Activated T-helper 1 cell treated with anti-CD3 and anti-CD28 coated beads, Interleukin-2, amount 50 U/mL, for 16 hours (primary cell): Measurements from ENCODE around the gene L1CAM.

Experiments used
- DNase-seq, 2 donors: peaks; one replicate each; pipeline ENCODE4 v3.0.0-alpha.2; 2020; ENCODE audit warnings: low read depth in 1 of 2, low spot score in 1 of 2

L1CAM gene, protein sequence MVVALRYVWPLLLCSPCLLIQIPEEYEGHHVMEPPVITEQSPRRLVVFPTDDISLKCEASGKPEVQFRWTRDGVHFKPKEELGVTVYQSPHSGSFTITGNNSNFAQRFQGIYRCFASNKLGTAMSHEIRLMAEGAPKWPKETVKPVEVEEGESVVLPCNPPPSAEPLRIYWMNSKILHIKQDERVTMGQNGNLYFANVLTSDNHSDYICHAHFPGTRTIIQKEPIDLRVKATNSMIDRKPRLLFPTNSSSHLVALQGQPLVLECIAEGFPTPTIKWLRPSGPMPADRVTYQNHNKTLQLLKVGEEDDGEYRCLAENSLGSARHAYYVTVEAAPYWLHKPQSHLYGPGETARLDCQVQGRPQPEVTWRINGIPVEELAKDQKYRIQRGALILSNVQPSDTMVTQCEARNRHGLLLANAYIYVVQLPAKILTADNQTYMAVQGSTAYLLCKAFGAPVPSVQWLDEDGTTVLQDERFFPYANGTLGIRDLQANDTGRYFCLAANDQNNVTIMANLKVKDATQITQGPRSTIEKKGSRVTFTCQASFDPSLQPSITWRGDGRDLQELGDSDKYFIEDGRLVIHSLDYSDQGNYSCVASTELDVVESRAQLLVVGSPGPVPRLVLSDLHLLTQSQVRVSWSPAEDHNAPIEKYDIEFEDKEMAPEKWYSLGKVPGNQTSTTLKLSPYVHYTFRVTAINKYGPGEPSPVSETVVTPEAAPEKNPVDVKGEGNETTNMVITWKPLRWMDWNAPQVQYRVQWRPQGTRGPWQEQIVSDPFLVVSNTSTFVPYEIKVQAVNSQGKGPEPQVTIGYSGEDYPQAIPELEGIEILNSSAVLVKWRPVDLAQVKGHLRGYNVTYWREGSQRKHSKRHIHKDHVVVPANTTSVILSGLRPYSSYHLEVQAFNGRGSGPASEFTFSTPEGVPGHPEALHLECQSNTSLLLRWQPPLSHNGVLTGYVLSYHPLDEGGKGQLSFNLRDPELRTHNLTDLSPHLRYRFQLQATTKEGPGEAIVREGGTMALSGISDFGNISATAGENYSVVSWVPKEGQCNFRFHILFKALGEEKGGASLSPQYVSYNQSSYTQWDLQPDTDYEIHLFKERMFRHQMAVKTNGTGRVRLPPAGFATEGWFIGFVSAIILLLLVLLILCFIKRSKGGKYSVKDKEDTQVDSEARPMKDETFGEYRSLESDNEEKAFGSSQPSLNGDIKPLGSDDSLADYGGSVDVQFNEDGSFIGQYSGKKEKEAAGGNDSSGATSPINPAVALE

GRCh38 chrX:153885968-153886903 is at the start of gene L1CAM:
Gene L1CAM (minus strand): TSS chrX:153886173. CDS start chrX:153875836, 10,337 bp downstream.
- DNase-seq = no peak

DNA sequence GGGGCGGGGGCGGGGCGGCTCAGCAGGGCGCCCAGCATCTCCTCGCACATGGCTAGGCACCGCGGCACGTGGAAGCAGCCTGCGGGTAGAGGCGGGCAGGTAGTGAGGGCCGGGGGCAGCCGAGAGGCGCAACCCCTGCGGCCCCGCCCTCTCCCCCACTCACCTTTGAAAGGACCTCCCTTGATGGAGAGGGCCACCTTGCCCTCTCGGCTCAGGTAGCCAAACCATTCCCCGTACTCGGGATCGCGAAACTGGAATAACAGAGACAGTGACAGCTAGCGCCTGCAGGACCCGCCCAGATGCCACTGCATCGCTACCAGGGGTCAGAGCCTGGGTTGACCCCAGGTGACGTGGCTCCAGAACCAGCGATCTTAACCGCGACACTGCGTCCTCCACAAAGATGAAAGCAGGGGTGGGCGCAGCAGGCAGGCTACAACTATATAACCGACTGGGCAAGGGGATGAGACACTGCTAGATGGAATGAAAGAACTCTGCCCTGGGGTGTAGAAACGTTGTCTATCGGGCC is 49.4 kb upstream of the L1CAM start:
- no peak for DNase-seq

DNA sequence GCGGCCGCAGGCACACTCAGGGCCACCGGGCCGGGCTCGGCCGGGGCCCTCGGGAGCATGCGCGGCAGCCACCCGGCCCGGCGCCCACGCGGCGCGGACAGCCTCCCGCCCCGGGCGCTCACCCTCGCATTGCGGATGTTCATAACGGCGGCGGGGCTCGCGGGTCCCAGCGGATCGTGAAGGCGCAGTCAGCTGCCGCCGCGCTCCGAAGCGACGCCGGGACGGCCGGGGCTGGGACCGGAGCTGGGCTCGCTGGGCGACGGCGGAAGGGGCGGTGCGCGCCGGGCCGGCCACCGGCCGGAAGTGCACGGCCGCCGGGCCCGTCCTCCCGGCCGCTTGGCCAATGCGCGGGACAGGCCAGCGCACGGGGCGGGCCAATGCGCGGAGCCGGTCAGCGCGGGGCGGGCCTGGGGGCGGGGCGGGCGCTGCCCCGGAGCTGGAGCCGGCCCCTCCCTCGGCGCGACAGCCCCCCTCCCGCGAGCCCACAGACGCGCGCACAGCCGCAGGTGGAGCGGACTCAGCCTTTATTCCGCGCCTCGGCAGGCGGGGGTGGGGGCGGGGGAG is 48.9 kb upstream of the L1CAM start, which contains the start of gene NAA10:
TSS of gene NAA10 (minus strand) at position 276 of the 564 bp plus-strand sequence. CDS start at position 143, 133 bp downstream.
- DNase-seq = peak in 1 of 2 donors; percentile 52

GRCh38 chrX:153934148-153934761 is 48.3 kb upstream of the L1CAM start:
- DNase-seq = no peak

GRCh38 chrX:153933748-153934147 is 47.8 kb upstream of the L1CAM start:
- DNase-seq = no peak

- no peak for DNase-seq
Measured at GRCh38 chrX:153932220-153932915, 46.4 kb upstream of the L1CAM start.

- no peak for DNase-seq
Measured at GRCh38 chrX:153931748-153932147, 45.8 kb upstream of the L1CAM start.

GRCh38 chrX:153931151-153931550 is 45.2 kb upstream of the L1CAM start:
- no peak for DNase-seq

- no peak for DNase-seq
Measured at GRCh38 chrX:153930011-153930910, 44.3 kb upstream of the L1CAM start.

- no peak for DNase-seq
Measured at GRCh38 chrX:153929576-153929975, 43.6 kb upstream of the L1CAM start.

GRCh38 chrX:153928846-153929245 is 42.9 kb upstream of the L1CAM start:
- no peak for DNase-seq

DNA sequence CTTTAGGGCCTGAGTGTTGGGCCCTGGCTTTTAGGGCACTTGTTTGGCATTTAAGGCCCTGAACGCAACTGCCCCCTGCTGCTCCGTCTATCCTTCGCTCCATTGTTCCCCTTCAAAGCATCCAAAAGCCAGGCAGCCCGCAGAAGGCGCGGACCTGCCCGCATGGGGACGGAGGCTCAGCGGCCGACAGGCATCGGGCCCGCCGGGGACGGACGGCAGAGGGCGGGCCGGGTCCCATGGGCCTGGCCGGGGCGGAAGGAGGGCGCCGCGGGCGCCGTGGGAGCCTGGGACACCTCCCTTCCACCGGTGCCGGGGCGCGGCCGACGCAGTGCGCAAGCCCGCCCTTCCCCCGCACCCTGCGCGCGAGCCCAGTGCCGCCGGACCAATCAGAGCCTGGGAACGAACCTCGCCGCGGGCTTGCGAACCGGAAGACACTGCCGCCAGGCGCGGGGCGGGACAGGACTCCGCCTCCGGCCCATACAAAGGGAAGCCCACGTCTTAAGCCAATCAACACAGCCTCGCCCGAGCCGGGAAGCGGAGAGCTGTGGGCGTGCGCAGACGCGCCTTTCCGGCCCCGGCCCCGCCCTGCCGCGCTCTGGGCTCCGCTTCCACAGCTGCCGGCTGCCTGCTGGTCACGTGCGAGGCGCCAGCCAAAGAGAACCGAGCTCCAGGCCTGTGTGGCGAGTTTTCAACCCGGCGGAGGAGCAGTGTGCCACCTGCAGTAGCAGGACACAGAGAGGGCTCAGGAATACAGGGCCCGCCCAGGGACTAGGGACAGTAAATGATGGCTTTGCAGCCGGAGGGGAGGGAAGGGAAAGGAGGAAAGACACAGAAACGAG is 42.2 kb upstream of the L1CAM start:
- peak; percentile 82 to 94 for DNase-seq

GRCh38 chrX:153927672-153927921 is 41.6 kb upstream of the L1CAM start:
- DNase-seq = no peak

DNA sequence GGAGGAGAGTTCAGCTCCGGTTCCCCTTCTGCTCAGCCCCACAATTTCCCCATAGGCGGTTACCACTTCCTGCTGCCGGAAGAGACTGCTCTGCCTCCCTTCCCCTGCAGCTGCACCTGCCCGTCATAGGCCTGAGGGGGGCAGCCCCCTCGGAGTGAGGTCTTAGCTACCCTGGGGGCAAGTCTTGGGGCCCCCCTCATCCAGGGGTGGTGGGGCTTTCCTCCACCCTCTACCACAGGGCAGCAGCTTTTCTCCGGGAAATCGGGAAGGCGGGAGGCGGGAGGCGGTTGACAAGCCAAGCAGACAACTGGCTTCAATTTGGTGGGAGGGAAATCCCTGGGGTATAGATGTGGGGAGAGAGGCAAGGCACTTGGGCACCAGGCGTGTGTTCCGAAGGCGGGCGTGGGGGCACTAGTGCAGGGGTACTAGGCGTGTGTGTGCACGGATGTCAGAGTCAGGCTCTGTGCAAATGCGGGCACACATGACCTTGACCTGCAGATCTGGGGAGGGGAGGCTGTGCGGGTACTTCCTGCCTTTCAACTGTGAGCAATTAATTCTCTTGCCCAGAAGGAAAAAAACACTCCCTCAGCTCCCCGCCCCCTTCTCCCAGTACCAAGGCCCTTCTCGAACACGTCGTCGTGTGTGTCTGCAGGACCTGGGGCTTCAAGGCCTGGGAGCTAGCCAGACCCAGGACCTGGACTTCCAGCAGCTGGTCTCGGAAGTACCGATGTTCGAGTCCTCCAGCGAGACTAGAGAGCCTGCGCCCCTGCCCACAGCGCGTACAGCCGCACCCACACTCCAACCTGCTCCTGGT is 41.1 kb upstream of the L1CAM start:
- peak; percentile 43 to 65 for DNase-seq

- no peak for DNase-seq
Measured at GRCh38 chrX:153926552-153926857, 40.5 kb upstream of the L1CAM start.
